GM18519 (cell line): ENCODE measurements around the gene FAM117B.
"Not testable (repeated sequence)": the region's sequence is repeated elsewhere in the genome, so short reads cannot be mapped to it uniquely, and the experiment has no call there.

Experiments
- ATAC-seq: cut with Tn5 transposase; IDR thresholded peaks from one replicate; pipeline ENCODE4 v1.9.1; 2021; ENCODE audit warnings: mild to moderate bottlenecking, moderate library complexity; ENCODE audit not compliant: unreplicated experiment, low FRiP score

Gene FAM117B

DNA sequence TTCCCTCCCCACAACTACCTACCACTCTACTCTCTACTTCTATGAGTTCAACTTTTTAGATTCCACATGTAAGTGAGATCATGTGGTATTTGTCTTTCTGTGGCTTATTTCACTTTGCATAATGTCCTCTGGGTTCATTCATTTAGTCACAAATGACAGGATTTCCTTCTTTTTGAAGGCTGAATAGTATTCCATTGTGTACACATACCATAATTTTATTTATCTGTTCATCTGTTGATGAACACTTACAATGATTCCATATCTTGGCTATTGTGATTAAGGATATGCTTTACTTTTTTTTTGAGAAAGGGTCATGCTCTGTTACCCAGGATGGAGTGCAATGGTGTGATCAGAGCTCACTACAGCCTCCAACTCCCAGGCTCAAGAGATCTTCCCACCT lies 163.2 kb downstream of the FAM117B start:
- no peak for ATAC-seq

DNA sequence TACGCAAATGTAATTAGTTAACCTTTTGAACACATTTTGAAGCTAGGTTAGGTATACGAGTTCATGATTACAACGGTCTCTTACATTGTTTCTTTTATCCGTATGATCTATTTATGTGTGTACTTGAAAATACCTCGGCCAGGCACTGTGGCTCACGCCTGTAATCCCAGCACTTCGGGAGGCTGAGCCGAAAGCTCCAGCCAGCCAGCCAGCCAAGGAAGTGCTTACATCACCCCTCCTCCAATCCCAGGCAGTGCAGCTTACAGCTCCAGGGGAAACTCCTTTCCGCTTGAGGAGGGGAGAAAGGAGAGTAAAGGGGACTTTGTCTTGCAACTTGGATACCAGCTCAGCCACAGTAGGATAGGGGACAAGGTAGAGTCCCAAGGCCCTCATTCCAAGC lies 171.1 kb downstream of the FAM117B start:
- not testable (repeated sequence) for ATAC-seq

DNA sequence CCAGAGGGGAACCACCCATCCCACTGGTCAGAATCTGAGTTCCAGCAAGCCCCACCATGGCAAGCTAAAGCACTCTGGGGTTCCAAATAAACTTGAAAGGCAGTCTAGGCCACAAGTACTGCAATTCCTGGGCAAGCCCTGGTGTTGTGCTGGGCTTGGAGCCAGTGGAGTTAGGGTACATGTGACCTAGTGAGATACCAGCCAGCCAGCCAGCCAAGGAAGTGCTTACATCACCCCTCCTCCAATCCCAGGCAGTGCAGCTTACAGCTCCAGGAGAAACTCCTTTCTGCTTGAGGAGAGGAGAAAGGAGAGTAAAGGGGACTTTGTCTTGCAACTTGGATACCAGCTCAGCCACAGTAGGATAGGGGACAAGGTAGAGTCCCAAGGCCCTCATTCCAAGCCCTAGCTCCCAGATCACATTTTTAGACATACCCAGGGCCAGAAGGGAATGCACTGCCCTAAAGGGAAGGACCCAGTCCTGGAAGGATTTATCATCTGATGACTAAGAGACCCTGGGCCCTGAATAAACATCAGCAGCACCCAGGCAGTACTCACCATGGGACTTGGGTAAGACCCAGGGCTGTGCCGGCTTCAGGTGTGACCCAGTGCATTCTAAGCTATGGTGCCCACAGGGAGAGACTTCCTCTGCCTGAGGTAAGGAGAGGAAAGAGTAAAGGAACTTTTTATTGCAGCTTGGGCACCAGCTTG lies 172.8 kb downstream of the FAM117B start:
- not testable (repeated sequence) for ATAC-seq

DNA sequence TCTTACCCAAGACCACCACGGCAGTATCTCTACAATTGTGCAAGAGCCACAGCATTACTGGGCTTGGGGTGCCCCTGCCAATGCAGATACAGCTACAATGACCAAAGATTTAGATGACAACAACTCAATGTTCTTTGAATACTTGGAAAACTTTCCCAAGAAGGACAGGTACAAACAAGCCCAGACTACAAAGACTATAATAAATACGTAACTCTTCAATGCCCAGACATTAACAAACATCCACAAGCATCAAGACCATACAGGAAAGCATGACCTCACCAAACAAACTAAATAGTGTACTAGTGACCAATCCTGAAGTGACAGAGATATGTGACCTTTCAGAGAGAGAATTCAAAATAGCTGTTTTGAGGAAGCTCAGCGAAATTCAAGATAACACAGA lies 174.0 kb downstream of the FAM117B start:
- ATAC-seq, result no peak

DNA sequence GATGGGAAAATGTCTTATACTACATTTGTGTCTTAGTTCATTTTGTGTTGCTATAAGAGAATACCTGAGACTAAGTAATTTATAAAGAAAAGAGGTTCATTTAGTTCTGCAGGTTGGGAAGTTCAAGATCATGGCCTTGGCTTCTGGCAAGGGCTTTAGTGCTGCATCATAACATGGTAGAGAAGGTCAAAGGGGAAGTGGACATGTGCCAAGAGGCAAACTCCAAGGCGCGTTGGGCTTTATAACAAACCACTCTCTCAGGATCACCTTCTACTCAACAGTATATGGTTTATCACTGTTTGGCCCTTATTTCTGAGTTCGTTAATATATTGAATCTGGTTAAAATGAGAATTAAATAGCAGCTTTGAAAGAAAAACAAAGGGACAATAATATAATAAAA lies 178.6 kb downstream of the FAM117B start:
- ATAC-seq, result no peak

DNA sequence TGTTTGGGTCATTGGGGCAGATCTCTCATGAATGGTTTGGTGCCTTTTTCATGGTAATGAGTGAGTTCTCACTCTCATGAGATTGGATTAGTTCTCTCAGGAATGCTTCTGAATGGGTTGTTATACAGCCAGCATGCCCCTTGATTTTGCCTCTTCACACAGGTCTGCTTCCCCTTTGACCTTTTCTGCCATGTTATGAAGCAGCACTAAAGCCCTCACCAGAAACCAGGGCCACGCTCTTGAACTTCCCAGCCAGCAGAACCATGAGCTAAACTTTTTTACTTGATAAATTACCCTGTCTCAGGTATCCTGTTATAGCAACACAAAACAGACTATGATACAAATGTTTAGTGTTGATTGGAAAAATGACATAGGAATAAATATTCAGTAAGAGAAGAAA lies 179.5 kb downstream of the FAM117B start:
- ATAC-seq, result no peak

DNA sequence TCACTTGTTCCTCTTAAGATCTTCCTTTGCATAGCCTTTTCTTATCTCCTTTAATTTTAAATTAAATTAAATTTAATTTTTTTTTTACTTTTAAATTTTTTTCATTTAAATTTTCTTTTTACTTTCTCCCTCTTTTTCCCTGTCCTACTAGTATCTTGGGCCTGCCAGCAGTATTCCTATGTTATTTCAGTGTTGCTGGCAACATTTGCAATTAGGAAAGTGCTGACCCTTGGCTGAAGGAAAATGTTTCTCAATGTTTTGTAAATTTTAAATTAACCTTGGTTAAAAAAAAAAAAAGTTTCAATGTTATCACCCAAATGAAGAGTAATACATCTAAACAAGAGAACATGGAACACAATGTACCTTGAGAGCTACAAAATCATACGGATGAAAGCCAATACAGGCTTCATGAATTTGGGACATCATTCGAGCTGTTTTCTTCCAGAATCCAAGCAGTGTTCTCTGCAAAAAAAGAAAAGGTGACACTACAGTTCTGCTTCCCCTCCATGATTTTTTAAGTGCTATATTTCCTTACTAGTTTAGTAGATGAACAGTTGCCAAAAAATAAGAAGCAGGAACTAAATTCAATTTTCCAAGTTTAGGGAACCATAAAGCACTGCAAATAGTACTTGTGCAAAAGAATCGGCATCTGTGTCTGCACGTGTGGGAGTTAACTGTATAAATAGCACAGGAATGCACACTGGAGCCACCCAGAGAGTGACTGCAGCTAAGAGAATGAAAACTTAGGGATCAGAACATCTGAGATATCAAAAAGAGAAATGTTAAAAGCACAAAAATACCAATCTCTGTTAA lies 181.0 kb downstream of the FAM117B start:
- no peak for ATAC-seq

DNA sequence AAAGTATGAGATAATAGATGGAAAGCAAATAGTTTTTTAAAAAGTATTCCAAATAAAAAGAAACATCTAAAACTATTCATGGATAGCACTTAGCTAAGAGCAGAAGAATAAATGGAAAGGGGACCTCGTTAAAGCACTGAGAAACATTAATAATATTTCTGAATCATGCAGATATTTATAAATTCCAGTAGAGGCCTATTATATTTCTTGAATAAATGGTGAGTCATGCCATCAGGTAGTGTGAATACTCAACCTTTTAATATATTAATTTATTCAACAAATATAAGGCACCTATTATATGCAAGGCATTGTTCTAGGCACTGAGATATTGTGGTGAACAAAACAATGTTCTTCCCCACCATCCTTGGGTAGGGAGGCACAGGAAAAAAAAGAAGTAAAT lies 183.0 kb downstream of the FAM117B start:
- ATAC-seq, result no peak

DNA sequence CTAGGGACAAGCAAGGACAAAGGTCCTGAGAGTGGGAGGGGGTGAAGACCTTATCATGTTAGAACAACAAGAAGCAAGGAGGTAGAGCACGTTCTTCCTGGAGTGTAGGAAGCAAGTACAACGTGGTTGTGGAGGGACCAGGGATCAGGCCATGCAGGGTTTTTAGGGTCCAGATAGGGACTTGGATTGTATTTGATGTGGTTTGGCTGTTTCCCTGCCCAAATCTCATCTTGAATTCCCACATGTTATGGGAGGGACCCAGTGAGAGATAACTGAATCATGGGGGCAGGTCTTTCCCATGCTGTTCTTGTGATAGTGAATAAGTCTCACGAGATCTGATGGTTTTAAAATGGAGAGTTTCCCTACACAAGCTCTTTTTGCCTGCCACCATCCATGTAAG lies 183.6 kb downstream of the FAM117B start:
- no peak for ATAC-seq
